Ishikawa (cell line): Measurements from ENCODE around the gene C16orf86.

Experiments used
- CREB1 ChIP-seq: IDR thresholded peaks from 2 replicates; pipeline ENCODE4 v1.6.1; 2012; ENCODE audit warnings: low read depth
- EGR1 ChIP-seq: IDR thresholded peaks from 2 replicates; pipeline ENCODE4 v1.6.1; 2012
- RAD21 ChIP-seq: IDR thresholded peaks from 2 replicates; pipeline ENCODE4 v1.6.1; 2012; ENCODE audit warnings: low read depth
- TAF1 ChIP-seq: IDR thresholded peaks from 2 replicates; pipeline ENCODE4 v1.6.1; 2012; ENCODE audit warnings: low read depth, mild to moderate bottlenecking

GRCh38 chr16:67669499-67670101 lies 3.0 kb downstream of the C16orf86 start:
- TF ChIP-seq RAD21 (no peak), EGR1 (no peak), TAF1 (no peak), CREB1 (no peak)
